Measurements from ENCODE around the gene LTN1. TPM values are rescaled to one million over a fixed set of nuclear protein-coding genes. Genes with fewer than 3 reads are reported as not detected.

Gene LTN1
- total RNA-seq, 1 donor from 2014 or later = 27.0 TPM

GRCh38 chr21:28883931-28884330 lies 108.7 kb downstream of the LTN1 start:
- H3K4me3 Mint-ChIP-seq (ENCODE audit: low read depth) = peak overlapping the region; percentile 87
- H3K36me3 Mint-ChIP-seq (ENCODE audit: insufficient read depth) = peaks cover 8% of the 10 kb centered on the region
- peaks cover 11% of the 10 kb centered on the region for H3K27me3 Mint-ChIP-seq
- no peak for DNase-seq (ENCODE audit: low spot score, unreplicated experiment)
- H3K27ac Mint-ChIP-seq = no peak overlapping the region
- no peaks in the 10 kb centered on the region for H3K9me3 Mint-ChIP-seq (ENCODE audit: low read depth)
- TF ChIP-seq CTCF (IDR thresholded peaks at IDR 0.05; ENCODE audit: unreplicated experiment) = no peak
- peaks cover 8% of the 10 kb centered on the region for H3K4me1 Mint-ChIP-seq (ENCODE audit: low read depth)

GRCh38 chr21:28882345-28882744 lies 110.3 kb downstream of the LTN1 start:
- H3K27me3 Mint-ChIP-seq = peaks cover 4% of the 10 kb centered on the region
- no peak for TF ChIP-seq CTCF (IDR thresholded peaks at IDR 0.05; ENCODE audit: unreplicated experiment)
- H3K4me1 Mint-ChIP-seq (ENCODE audit: low read depth) = peaks cover 8% of the 10 kb centered on the region
- H3K27ac Mint-ChIP-seq = no peak overlapping the region
- H3K4me3 Mint-ChIP-seq (ENCODE audit: low read depth) = no peak overlapping the region
- H3K36me3 Mint-ChIP-seq (ENCODE audit: insufficient read depth) = peaks cover 12% of the 10 kb centered on the region
- no peaks in the 10 kb centered on the region for H3K9me3 Mint-ChIP-seq (ENCODE audit: low read depth)
- no peak for DNase-seq (ENCODE audit: low spot score, unreplicated experiment)

Other genes starting within 250 kb of the LTN1 start
- gene RWDD2B, start 26.5 kb upstream of the LTN1 start, total RNA-seq = 9.3 TPM in 2 replicates
- 32.5 and 33.9 TPM in 2 replicates for gene USP16, start 31.8 kb upstream of the LTN1 start, total RNA-seq
- 208 and 223 TPM in 2 replicates for gene CCT8, start 80.8 kb upstream of the LTN1 start, total RNA-seq
- gene MAP3K7CL, start 137.8 kb upstream of the LTN1 start, total RNA-seq = 1.2 and 1.7 TPM in 2 replicates